Measurements from ENCODE around the gene CTDSP2. TPM values are rescaled to one million over a fixed set of nuclear protein-coding genes. Genes with fewer than 3 reads are reported as not detected.

CTDSP2 gene
- total and polyA plus RNA-seq, 2 of the 8 experiments (the other 6 are each of a cell fraction or from before 2014, with no cell fraction given), result 71.3 to 91.7 TPM

DNA sequence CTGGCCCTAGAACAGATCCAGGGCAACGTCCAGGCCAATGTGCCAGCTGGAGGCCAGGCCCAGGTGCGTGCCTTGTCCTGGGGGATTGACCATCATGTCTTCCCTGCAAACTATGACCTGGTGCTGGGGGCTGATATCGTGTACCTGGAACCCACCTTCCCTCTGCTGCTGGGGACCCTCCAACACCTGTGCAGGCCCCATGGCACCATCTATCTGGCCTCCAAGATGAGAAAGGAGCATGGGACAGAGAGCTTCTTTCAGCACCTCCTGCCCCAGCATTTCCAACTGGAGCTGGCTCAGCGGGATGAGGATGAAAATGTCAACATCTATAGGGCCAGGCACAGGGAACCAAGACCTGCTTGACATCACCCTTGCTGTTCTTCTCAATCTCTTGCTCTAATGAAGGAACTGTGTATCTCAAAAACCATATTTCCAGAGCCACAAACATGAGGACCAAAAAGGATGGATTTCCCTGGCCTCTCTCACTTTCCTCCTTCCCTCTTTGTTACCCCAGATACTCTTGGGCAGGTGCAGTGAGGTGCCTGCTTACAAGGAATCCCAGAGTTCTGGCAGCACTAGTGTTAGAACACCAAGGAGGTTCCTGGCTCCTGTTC is 66.1 kb downstream of the CTDSP2 start:
- Histone ChIP-seq H3K18ac (ENCODE audit: extremely low read depth, low read length) (no peak overlapping the region), H3K14ac (ENCODE audit: insufficient read length) (no peak overlapping the region), H3K4me1 (replicated peaks in 1 of 4; ENCODE audit: control insufficient read depth in 3 of 4, insufficient read depth in 4 of 4, low read length in 3 of 4) (no peaks in the 10 kb centered on the region), H4K91ac (replicated peaks; ENCODE audit: insufficient read length, low read length) (no peak overlapping the region), H3K79me1 (ENCODE audit: low read depth, low read length) (no peaks in the 10 kb centered on the region), H3K23ac (ENCODE audit: insufficient read length) (no peak overlapping the region), H4K5ac (ENCODE audit: insufficient read length, low read depth, low read length) (no peak overlapping the region), H3K23me2 (ENCODE audit: low read depth, low read length) (peaks cover 2% of the 10 kb centered on the region; the same call in 1 of the 2 replicates), H3K27me3 (replicated peaks in 1 of 4; ENCODE audit: control insufficient read depth in 3 of 4, extremely low read depth in 1 of 4, insufficient read depth in 3 of 4, low read length in 3 of 4) (no peaks in the 10 kb centered on the region), H4K20me1 (replicated peaks in 1 of 2; ENCODE audit: control insufficient read depth in 1 of 2, insufficient read depth in 2 of 2, low read length in 2 of 2) (no peaks in the 10 kb centered on the region), H2AFZ (ENCODE audit: low read length) (no peak overlapping the region), H2BK20ac (ENCODE audit: low read length) (no peak overlapping the region), H2AK5ac (ENCODE audit: low read depth, low read length) (no peak overlapping the region), H2BK120ac (replicated peaks; ENCODE audit: low read depth, low read length) (no peak overlapping the region), H3K4me2 (ENCODE audit: insufficient read depth in 1 of 2, low read depth in 2 of 2, low read length in 2 of 2) (no peak overlapping the region), H3K56ac (replicated peaks; ENCODE audit: insufficient read length, low read depth, low read length) (no peak overlapping the region), H3K4me3 (ENCODE audit: extremely low read depth in 1 of 4, insufficient read depth in 2 of 4, low read depth in 3 of 4, low read length in 4 of 4) (no peak overlapping the region), H2BK12ac (ENCODE audit: low read depth, low read length) (no peak overlapping the region), H3K36me3 (ENCODE audit: control insufficient read depth in 2 of 4, insufficient read depth in 4 of 4, low read length in 3 of 4) (peaks cover 0 to 5% (median 2%) of the 10 kb centered on the region in 4 experiments; a peak in 3 of 8 replicates), H3K4ac (replicated peaks; ENCODE audit: insufficient read length, low read depth, low read length) (no peak overlapping the region), H2BK5ac (ENCODE audit: low read depth, low read length) (no peak overlapping the region), H2BK15ac (ENCODE audit: low read length) (no peak overlapping the region), H3K9ac (replicated peaks in 1 of 4; ENCODE audit: extremely low read depth in 1 of 4, low read depth in 3 of 4, low read length in 3 of 4) (no peak overlapping the region; a peak in 1 of 7 replicates), H3K9me3 (ENCODE audit: insufficient read depth in 2 of 2, low read depth in 1 of 2, low read length in 1 of 2) (no peaks in the 10 kb centered on the region), H4K8ac (ENCODE audit: extremely low read depth, insufficient read depth, low read length) (no peak overlapping the region), H3K79me2 (ENCODE audit: control insufficient read depth in 1 of 2, insufficient read depth in 2 of 2, low read length in 2 of 2) (peaks cover 0 to 16% of the 10 kb centered on the region in 2 experiments; a peak in 2 of 4 replicates), H3K27ac (ENCODE audit: low read depth, low read length) (no peak overlapping the region; the same call in 1 of the 2 replicates)
- POLR2A ChIA-PET (ENCODE audit: partially characterized antibody), result interaction anchor here (1.0 to 1.6 kb wide), 3 partner anchors 8 to 14 kb away, joined by 3 to 6 read pairs (median 5); partner anchors contain the start of genes CYP27B1, EEF1AKMT3 and METTL1
- CTCF ChIA-PET (ENCODE audit: partially characterized antibody), result interaction anchor here (1.1 to 4.7 kb wide), 9 partner anchors 10 to 52 kb away, joined by 3 to 28 read pairs (median 5); partner anchors contain the start of gene CYP27B1
- TF ChIP-seq FOSL1 (IDR thresholded peaks at IDR 0.05; ENCODE audit: insufficient read depth, low read depth, low read length), result no peak
- WGBS, 2 experiments (ENCODE audit: extremely low coverage in 1 of 2, insufficient coverage in 1 of 2, insufficient read length in 1 of 2, insufficient replicate concordance in 2 of 2, low coverage in 1 of 2, low lambda C conversion rate in 2 of 2, missing lambda C conversion rate in 1 of 2), result 90% methylated on average over 4 of the region's 4 CpGs; no CpG with 5 or more reads in 1 of the 2 experiments
- FAIRE-seq (no peak), DNase-seq (ENCODE audit: low read depth in 1 of 2, low spot score in 2 of 2) (no peak)

Measured in H1 (cell line).